HepG2 (cell line): Measurements from ENCODE around the gene RANBP3. TPM values are rescaled to one million over a fixed set of nuclear protein-coding genes. Genes with fewer than 3 reads are reported as not detected.

Experiments used
- ADNP ChIP-seq: sonication (generic); formaldehyde crosslinking; IDR thresholded peaks from 2 replicates; pipeline ENCODE4 v1.4.0; 2020; ENCODE audit warnings: missing genetic modification reagents
- DR1 ChIP-seq: sonication (generic); formaldehyde crosslinking; IDR thresholded peaks from 2 replicates; pipeline ENCODE4 v1.8.0; 2021; ENCODE audit warnings: mild to moderate bottlenecking, missing genetic modification reagents, inconsistent platforms
- NRL ChIP-seq: sonication (generic); formaldehyde crosslinking; IDR thresholded peaks from 2 replicates; pipeline ENCODE4 v1.5.0; 2020; ENCODE audit warnings: missing genetic modification reagents, mild to moderate bottlenecking, moderate library complexity, borderline replicate concordance
- PATZ1 ChIP-seq: sonication (generic); formaldehyde crosslinking; IDR thresholded peaks from 2 replicates; pipeline ENCODE4 v1.4.0; 2020; ENCODE audit warnings: missing genetic modification reagents
- POGK ChIP-seq: sonication (generic); formaldehyde crosslinking; conservative IDR thresholded peaks from 2 replicates; pipeline ENCODE4 v1.8.0; 2022; ENCODE audit warnings: mild to moderate bottlenecking, moderate library complexity, missing genetic modification reagents
- TBP ChIP-seq: sonication (generic); formaldehyde crosslinking; IDR thresholded peaks from 2 replicates; pipeline ENCODE4 v1.5.0; 2020; ENCODE audit warnings: missing genetic modification reagents
- TCF12 ChIP-seq, 2 experiments: fragments of 450-650 bp in 1 of 2; sonication (generic) in 1 of 2; formaldehyde crosslinking in 1 of 2; IDR thresholded peaks; 2 replicates each; pipeline versions ENCODE4 v1.6.1 to v1.8.0; 2017 to 2022; ENCODE audit warnings: antibody characterized with exemption in 1 of 2, mild to moderate bottlenecking in 1 of 2, missing genetic modification reagents in 1 of 2, moderate library complexity in 1 of 2
- ZC3H13 ChIP-seq: sonication (generic); formaldehyde crosslinking; IDR thresholded peaks from 2 replicates; pipeline ENCODE4 v1.8.1; 2023; ENCODE audit warnings: mild to moderate bottlenecking, missing genetic modification reagents, moderate library complexity
- ZNF264 ChIP-seq: sonication (generic); formaldehyde crosslinking; IDR thresholded peaks from 2 replicates; pipeline ENCODE4 v1.4.0; 2020; ENCODE audit warnings: missing genetic modification reagents
- ZNF737 ChIP-seq: sonication (generic); formaldehyde crosslinking; IDR thresholded peaks from 2 replicates; pipeline ENCODE4 v1.5.0; 2020; ENCODE audit warnings: missing genetic modification reagents, mild to moderate bottlenecking, borderline replicate concordance
- polyA plus RNA-seq, 8 experiments: library from polyadenylated mRNA; depleted of rRNA in 3 of 8; stranded (reverse) in 7 of 8; unstranded in 1 of 8; fragments of >200 nt; fragmentation: Illumina TruSeq in 4 of 8; extraction: Trizol in 4 of 8; gene quantifications; 2 replicates each; pipeline versions ENCODE4 v1.2.1 to v1.2.3, GENCODE V29; 2011 to 2016; ENCODE audit warnings: low read depth in 4 of 8, missing spikeins in 1 of 8, mixed read lengths in 1 of 8; ENCODE audit not compliant: insufficient read depth in 1 of 8
- total RNA-seq, 5 experiments: library from RNA; depleted of rRNA; stranded (reverse); fragments of >200 nt; fragmentation: Illumina TruSeq; extraction: Trizol; gene quantifications; 2 replicates each; pipeline ENCODE4 v1.2.3, GENCODE V29; 2016; ENCODE audit warnings: low read depth in 1 of 5
- TF ChIP-seq, protein P1 (sequence below): sonication (generic); formaldehyde crosslinking; IDR thresholded peaks from 2 replicates; pipeline ENCODE4 v1.5.1; 2020; ENCODE audit warnings: mild to moderate bottlenecking, missing genetic modification reagents, moderate library complexity
- TF ChIP-seq, protein P2 (sequence below): sonication (generic); formaldehyde crosslinking; IDR thresholded peaks from 2 replicates; pipeline ENCODE4 v1.5.0; 2020; ENCODE audit warnings: mild to moderate bottlenecking, missing genetic modification reagents, borderline replicate concordance

RANBP3 gene
- total and polyA plus RNA-seq, 2 of the 13 experiments (the other 11 are each of a cell fraction or from before 2014, with no cell fraction given) = 39.5 to 149 TPM

GRCh38 chr19:5983367-5983955, 5.5 kb upstream of the RANBP3 start (continued):
- TF ChIP-seq, protein P1, sequence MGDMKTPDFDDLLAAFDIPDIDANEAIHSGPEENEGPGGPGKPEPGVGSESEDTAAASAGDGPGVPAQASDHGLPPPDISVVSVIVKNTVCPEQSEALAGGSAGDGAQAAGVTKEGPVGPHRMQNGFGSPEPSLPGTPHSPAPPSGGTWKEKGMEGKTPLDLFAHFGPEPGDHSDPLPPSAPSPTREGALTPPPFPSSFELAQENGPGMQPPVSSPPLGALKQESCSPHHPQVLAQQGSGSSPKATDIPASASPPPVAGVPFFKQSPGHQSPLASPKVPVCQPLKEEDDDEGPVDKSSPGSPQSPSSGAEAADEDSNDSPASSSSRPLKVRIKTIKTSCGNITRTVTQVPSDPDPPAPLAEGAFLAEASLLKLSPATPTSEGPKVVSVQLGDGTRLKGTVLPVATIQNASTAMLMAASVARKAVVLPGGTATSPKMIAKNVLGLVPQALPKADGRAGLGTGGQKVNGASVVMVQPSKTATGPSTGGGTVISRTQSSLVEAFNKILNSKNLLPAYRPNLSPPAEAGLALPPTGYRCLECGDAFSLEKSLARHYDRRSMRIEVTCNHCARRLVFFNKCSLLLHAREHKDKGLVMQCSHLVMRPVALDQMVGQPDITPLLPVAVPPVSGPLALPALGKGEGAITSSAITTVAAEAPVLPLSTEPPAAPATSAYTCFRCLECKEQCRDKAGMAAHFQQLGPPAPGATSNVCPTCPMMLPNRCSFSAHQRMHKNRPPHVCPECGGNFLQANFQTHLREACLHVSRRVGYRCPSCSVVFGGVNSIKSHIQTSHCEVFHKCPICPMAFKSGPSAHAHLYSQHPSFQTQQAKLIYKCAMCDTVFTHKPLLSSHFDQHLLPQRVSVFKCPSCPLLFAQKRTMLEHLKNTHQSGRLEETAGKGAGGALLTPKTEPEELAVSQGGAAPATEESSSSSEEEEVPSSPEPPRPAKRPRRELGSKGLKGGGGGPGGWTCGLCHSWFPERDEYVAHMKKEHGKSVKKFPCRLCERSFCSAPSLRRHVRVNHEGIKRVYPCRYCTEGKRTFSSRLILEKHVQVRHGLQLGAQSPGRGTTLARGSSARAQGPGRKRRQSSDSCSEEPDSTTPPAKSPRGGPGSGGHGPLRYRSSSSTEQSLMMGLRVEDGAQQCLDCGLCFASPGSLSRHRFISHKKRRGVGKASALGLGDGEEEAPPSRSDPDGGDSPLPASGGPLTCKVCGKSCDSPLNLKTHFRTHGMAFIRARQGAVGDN (CRISPR knock-in tag) = peak; percentile 84
- TF ChIP-seq, protein P2, sequence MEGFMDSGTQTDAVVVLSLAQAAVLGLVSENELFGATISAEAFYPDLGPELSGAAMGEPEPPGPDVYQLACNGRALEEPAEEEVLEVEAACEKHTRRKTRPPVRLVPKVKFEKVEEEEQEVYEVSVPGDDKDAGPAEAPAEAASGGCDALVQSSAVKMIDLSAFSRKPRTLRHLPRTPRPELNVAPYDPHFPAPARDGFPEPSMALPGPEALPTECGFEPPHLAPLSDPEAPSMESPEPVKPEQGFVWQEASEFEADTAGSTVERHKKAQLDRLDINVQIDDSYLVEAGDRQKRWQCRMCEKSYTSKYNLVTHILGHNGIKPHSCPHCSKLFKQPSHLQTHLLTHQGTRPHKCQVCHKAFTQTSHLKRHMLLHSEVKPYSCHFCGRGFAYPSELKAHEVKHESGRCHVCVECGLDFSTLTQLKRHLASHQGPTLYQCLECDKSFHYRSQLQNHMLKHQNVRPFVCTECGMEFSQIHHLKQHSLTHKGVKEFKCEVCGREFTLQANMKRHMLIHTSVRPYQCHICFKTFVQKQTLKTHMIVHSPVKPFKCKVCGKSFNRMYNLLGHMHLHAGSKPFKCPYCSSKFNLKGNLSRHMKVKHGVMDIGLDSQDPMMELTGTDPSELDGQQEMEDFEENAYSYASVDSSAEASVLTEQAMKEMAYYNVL (CRISPR knock-in tag) = 0 out of 2 replicates have a peak, but pooled peaks have one; percentile 37
- TF ChIP-seq ZNF737 (CRISPR knock-in tag) (no peak), PATZ1 (no peak), ZC3H13 (0 out of 2 replicates have a peak, but pooled peaks have one; percentile 30), ADNP (no peak), NRL (CRISPR knock-in tag) (no peak), DR1 (CRISPR knock-in tag) (no peak), ZNF264 (no peak), POGK (0 out of 2 replicates have a peak, but pooled peaks have one; percentile 71), TCF12 (IDR thresholded peaks at IDR 0.05) (no peak), TCF12 (CRISPR knock-in tag; IDR thresholded peaks at IDR 0.05) (peak; percentile 72; the same call in 1 of the 2 replicates), TBP (no peak)
